BJ (cell line): Measurements from ENCODE around the gene METTL1. TPM values are rescaled to one million over a fixed set of nuclear protein-coding genes. Genes with fewer than 3 reads are reported as not detected.

ENCODE experiments used
- CTCF ChIA-PET: fragments of 350-600 bp; formaldehyde crosslinking; extraction: SDS; loops from one replicate; lab custom pipeline; 2021; ENCODE audit warnings: antibody characterized with exemption, inconsistent platforms; lab: Yijun Ruan, JAX
- POLR2A ChIA-PET: fragments of 300-600 bp; sonication (Branson Sonifier 250); formaldehyde crosslinking; extraction: SDS; loops from one replicate; lab custom pipeline; 2021; ENCODE audit warnings: antibody characterized with exemption; lab: Charles Lee
- DNase-seq: peaks from one replicate; pipeline ENCODE4 v3.0.0-alpha.2; 2011; ENCODE audit warnings: low read depth
- H3K27me3 ChIP-seq: 2 replicates; pipeline ENCODE4 v1.6.0; 2011; ENCODE audit warnings: low read length; ENCODE audit not compliant: control insufficient read depth, insufficient read depth
- H3K36me3 ChIP-seq: 2 replicates; pipeline ENCODE4 v1.5.1; 2011; ENCODE audit warnings: low read length; ENCODE audit not compliant: control insufficient read depth, insufficient read depth
- H3K4me3 ChIP-seq: 2 replicates; pipeline ENCODE4 v1.5.1; 2011; ENCODE audit warnings: low read depth, mild to moderate bottlenecking, control low read depth, low read length
- CTCF ChIP-seq: IDR thresholded peaks from 2 replicates; pipeline ENCODE4 v1.5.1; 2011; ENCODE audit warnings: low read depth, mild to moderate bottlenecking, control low read depth, inconsistent platforms, low read length, moderate library complexity; ENCODE audit not compliant: insufficient read depth
- polyA plus RNA-seq: library from polyadenylated mRNA; depleted of rRNA; stranded (reverse); fragments of >200 nt; gene quantifications from 2 replicates; pipeline ENCODE4 v1.2.3, GENCODE V29; 2011

Gene METTL1
- polyA plus RNA-seq, 1 experiment: 42.8 TPM

DNA sequence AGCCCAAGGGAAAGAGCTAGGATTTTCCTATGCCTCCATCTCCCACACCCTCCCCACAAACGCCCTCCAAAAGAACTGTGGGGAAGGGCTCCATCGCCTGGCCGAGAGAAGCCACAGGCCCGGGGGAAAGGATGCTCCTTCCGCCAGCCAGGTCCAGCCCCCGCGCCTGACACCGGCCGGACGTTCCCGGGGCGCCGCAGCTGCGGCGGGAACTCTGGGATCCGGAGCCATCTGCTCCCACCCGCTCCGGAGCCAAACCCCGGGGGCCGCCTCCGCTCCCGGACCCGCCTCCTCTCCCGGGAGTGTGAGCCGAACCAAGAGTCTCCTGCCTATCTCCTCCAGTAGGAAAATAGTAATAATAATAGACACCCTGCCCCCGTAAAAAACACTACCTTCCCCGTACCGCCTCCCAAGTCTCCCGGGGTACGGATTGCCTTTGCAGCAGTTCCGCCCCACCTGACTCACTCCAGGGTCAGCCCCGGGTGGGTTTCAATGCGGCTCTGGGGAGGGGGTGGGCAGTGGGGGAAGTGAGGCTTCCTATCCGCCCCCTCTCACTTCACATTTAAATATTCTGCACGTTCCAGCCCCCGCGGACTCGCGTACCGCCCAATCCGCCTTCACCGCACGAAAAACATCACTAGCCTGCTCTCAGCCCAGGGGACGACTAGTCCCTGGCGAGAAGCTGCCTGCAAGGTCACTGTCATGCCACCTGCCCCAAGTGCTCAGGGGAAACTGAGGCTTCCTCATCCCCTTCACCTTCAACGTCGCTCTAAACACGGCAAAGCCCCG is 35.8 kb downstream of the METTL1 start:
- Histone ChIP-seq H3K36me3 (no peaks in the 10 kb centered on the region), H3K27me3 (peaks cover 49% of the 10 kb centered on the region), H3K4me3 (peak overlapping the region; percentile 22; the same call in 1 of the 2 replicates)
- no peak for DNase-seq
- CTCF ChIA-PET: interaction anchor here (1.0 to 4.4 kb wide), 9 partner anchors 9 to 277 kb away, joined by 3 to 58 read pairs (median 3); partner anchors contain the start of genes GLI1 and TSPAN31
- TF ChIP-seq CTCF: peak; percentile 56
- POLR2A ChIA-PET: interaction anchor here (0.6 kb wide), 1 partner anchor 109 kb away, joined by 4 read pairs; no protein-coding TSS in a partner anchor

DNA sequence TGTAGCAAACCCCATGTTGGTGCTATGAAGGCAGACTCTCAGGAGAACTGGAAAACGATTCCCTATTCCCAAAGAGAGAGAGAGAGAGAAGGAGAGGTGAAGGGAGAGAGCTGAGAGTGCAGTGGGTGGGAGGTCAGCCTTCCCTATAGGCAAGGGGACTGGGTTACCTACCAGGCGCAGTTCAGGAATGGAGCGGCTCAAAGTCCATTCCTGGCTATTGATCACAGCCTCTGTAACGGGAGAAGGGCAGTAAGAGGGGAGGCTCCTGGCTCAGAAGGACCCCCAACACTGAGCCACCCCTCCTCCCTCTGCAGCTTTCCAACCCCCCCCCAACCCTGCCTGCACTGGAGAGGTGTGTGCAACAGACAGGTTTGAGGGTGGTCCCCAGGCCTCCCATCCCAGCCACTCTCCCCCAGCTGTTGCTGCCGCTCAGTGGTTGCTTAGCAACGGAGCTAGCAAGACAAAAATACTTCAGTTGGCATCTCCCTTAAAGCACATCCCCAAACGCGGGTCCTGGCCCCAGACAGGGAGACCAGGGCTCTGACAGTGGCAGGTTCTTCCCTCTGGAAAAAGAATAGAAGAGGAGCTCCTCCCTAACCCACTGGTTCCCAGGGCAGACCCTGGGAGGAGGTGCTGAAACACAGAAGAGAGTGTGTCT is 36.6 kb downstream of the METTL1 start:
- Histone ChIP-seq H3K36me3 (no peaks in the 10 kb centered on the region), H3K4me3 (no peak overlapping the region), H3K27me3 (peaks cover 42% of the 10 kb centered on the region)
- DNase-seq: no peak
- ChIA-PET CTCF (interaction anchor here (1.0 to 4.4 kb wide), 9 partner anchors 9 to 277 kb away, joined by 3 to 58 read pairs (median 4); partner anchors contain the start of genes GLI1 and TSPAN31), POLR2A (no interaction called here)
- TF ChIP-seq CTCF: no peak

GRCh38 chr12:57734591-57734990 is 37.3 kb downstream of the METTL1 start:
- Histone ChIP-seq H3K4me3 (no peak overlapping the region), H3K36me3 (no peaks in the 10 kb centered on the region), H3K27me3 (peaks cover 36% of the 10 kb centered on the region)
- ChIA-PET POLR2A (no interaction called here), CTCF (interaction anchor here (1.3 to 4.4 kb wide), 3 partner anchors 9 to 151 kb away, joined by 3 to 58 read pairs (median 10); no protein-coding TSS in a partner anchor)
- DNase-seq: no peak
- no peak for TF ChIP-seq CTCF

DNA sequence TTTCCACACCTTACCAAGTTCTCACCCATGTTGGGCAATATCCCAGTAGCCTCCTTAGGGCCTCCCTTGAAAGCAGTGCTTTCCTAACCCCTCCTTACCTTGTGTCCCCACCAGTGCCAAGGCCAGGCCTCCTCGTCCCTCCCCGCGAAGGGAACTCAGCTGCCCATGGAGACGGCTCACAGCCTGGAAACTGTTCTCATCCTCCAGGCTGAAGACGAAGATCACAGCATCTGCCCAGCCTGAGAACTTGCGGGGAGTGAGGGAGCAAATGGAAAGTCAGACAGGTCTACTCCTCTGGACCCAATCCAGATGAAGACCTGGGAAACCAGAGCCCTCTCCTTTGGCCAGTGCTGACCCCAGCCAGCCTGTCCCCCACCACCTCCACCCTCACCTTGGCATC is 38.0 kb downstream of the METTL1 start:
- ChIA-PET POLR2A (no interaction called here), CTCF (interaction anchor here (1.0 to 2.8 kb wide), 2 partner anchors 11 to 150 kb away, joined by 3 to 10 read pairs; partner anchors contain the start of gene TSPAN31)
- no peaks in the 10 kb centered on the region for H3K36me3 ChIP-seq
- no peak overlapping the region for H3K4me3 ChIP-seq
- DNase-seq: no peak
- H3K27me3 ChIP-seq: peaks cover 31% of the 10 kb centered on the region
- TF ChIP-seq CTCF: no peak
